ENCODE measurements around the gene CHRNA7.

DNA sequence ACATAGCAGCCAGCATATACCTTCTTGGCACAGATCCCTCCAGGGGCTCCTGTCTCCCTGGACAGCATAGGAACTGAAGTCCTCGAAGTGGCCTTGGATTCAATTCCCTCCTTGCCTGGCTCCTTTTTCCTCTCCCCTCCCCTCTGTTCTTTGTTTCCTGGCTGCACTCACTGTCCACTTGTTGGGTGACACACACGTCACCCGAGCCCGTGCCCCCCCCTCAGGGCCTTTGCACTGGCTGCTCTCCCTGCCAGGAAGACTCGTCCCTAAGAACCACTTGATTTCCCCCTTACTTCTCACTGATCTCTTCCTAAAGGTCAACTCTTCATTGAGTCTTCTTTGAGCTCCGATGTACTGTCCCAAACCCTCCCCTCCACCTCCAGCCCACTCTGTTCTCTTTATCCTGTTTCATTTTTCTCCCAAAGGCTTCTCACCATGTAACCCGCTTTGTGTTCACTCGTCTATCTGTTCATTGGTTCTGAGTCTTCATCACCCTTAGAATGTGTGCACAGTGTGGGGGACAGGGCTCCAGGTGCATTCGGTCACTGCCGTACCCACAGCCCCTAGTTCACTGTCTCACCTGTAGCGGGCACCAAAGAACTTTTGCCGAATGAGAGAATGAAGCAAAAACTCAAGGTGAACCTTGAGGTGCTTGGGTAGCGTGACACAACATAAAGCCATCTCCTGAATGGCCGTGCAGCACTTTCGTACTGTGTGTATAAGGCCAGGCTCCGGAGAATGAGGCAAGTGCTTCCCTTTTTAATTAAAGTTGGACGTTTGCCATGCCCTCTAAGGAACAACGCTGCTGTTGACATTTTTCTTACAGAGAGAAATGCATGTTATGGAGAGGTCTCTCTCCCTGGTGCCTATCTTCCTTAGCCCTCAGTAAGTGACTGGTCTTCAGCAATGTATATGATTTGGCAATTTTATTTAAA lies 74.0 kb downstream of the CHRNA7 start:
- TF ChIP-seq, protein P1, sequence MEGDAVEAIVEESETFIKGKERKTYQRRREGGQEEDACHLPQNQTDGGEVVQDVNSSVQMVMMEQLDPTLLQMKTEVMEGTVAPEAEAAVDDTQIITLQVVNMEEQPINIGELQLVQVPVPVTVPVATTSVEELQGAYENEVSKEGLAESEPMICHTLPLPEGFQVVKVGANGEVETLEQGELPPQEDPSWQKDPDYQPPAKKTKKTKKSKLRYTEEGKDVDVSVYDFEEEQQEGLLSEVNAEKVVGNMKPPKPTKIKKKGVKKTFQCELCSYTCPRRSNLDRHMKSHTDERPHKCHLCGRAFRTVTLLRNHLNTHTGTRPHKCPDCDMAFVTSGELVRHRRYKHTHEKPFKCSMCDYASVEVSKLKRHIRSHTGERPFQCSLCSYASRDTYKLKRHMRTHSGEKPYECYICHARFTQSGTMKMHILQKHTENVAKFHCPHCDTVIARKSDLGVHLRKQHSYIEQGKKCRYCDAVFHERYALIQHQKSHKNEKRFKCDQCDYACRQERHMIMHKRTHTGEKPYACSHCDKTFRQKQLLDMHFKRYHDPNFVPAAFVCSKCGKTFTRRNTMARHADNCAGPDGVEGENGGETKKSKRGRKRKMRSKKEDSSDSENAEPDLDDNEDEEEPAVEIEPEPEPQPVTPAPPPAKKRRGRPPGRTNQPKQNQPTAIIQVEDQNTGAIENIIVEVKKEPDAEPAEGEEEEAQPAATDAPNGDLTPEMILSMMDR (conservative IDR thresholded peaks at IDR 0.05 in 1 of 2, IDR thresholded peaks at IDR 0.05 in 1 of 2; ENCODE audit: extremely low read depth in 1 of 2, insufficient read depth in 1 of 2, low read depth in 1 of 2, low read length in 2 of 2) = no peak
- no peak for TF ChIP-seq EZH2 (IDR thresholded peaks at IDR 0.05; ENCODE audit: borderline replicate concordance, low read length)
